ENCODE data around the gene ZNF684. TPM values are rescaled to one million over a fixed set of nuclear protein-coding genes. Genes with fewer than 3 reads are reported as not detected.
A peak's percentile ranks its signal among the peaks of the same experiment; 100 is the strongest.

Gene ZNF684
- total RNA-seq, 4 donors from 2014 or later: 1.3 to 4.4 (median 3.4) TPM

DNA sequence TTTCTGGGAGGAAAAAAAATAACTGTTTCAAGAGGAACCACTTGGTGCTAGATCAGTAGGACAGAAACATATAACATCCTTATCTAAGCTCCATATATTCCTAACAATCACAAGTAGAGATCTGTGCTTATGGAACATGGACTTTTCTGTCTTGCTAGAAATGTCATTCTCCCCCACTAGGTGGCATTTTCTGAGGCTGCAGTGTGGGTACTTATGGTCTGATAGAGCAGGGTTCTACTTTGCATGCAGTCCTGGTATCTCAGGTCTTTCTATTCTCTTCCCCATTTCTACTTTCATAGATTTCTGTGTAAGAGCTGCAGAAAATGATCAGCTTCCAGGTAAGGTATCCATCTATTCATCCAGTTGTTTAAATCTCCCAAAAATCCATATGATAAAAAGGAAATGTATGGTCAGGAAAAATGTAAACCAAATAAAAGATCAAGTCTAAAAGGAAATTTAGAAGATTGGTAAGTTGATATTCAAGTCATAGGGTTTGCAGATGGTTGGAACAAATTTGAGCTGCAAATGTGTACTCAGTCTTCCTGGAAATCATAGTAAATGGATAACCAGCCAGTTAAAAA is 1.5 kb downstream of the ZNF684 start:
- Histone ChIP-seq H3K36me3 (peaks cover 0 to 13% (median 0%) of the 10 kb centered on the region in 4 donors), H3K27ac (replicated peaks in 1 of 4) (no peak overlapping the region), H3K27me3 (peaks cover 0 to 4% (median 0%) of the 10 kb centered on the region in 4 donors), H3K4me3 (peak overlapping the region in 1 of 4 donors; percentile 67), H3K9me3 (no peaks in the 10 kb centered on the region), H3K4me1 (peaks cover 18 to 22% (median 21%) of the 10 kb centered on the region in 4 donors)
- TF ChIP-seq EP300 (IDR thresholded peaks at IDR 0.05) (no peak), POLR2A (IDR thresholded peaks at IDR 0.05; ENCODE audit: low read depth) (no peak), POLR2AphosphoS5 (IDR thresholded peaks at IDR 0.05) (no peak)
- TF ChIP-seq, protein P1, sequence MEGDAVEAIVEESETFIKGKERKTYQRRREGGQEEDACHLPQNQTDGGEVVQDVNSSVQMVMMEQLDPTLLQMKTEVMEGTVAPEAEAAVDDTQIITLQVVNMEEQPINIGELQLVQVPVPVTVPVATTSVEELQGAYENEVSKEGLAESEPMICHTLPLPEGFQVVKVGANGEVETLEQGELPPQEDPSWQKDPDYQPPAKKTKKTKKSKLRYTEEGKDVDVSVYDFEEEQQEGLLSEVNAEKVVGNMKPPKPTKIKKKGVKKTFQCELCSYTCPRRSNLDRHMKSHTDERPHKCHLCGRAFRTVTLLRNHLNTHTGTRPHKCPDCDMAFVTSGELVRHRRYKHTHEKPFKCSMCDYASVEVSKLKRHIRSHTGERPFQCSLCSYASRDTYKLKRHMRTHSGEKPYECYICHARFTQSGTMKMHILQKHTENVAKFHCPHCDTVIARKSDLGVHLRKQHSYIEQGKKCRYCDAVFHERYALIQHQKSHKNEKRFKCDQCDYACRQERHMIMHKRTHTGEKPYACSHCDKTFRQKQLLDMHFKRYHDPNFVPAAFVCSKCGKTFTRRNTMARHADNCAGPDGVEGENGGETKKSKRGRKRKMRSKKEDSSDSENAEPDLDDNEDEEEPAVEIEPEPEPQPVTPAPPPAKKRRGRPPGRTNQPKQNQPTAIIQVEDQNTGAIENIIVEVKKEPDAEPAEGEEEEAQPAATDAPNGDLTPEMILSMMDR (IDR thresholded peaks at IDR 0.05): peak; percentile 38 to 59 (median 40)
- intact Hi-C loops (cut with DNase I): no loop called here
- no peak for DNase-seq (ENCODE audit: extremely low spot score)

DNA sequence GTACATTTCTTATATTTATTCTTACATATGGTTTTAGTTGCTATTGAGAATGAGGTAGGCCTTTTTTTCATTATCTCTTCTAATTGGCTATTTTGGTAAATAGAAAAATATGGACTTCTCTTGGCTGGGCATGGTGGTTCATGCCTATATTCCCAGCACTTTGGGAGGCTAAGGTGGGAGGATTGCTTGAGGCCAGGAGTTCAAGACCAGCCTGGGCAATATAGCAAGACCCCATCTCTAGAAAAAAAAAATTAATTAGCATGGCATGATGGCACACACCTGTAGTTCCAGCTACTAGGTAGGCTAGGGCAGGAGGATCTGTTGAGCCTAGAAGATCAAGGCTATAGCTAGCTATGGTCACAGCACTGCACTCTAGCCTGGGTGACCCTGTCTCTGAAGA is 3.2 kb downstream of the ZNF684 start:
- Histone ChIP-seq H3K9me3 (no peaks in the 10 kb centered on the region), H3K27ac (replicated peaks in 1 of 4) (no peak overlapping the region), H3K27me3 (peaks cover 0 to 4% (median 0%) of the 10 kb centered on the region in 4 donors), H3K4me1 (peaks cover 18 to 22% (median 21%) of the 10 kb centered on the region in 4 donors), H3K4me3 (no peak overlapping the region), H3K36me3 (peaks cover 0 to 13% (median 2%) of the 10 kb centered on the region in 4 donors)
- DNase-seq (ENCODE audit: extremely low spot score): no peak
- TF ChIP-seq POLR2A (IDR thresholded peaks at IDR 0.05; ENCODE audit: low read depth) (no peak), POLR2AphosphoS5 (IDR thresholded peaks at IDR 0.05) (no peak), EP300 (IDR thresholded peaks at IDR 0.05) (no peak)
- TF ChIP-seq, protein P1 (IDR thresholded peaks at IDR 0.05): no peak
- intact Hi-C loops (cut with DNase I): no loop called here

DNA sequence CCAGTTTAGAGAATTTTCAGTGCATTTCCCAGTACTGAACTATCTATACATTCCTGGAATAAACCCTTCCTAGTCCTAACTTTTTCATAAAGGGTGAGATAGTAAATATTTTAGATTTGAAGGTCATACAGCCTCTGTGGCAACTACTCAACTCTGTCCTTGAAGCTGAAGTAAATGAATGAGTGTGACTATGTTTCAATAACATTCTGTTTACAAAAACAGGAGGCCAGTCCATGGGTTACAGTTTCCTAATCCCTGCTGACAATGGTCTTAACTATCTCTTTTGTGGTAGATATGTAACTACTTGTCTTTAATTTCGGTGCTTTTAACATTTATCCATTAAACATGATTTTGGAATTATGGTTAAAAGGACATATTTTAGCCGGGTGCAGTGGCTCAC is 4.3 kb downstream of the ZNF684 start:
- peaks cover 0 to 4% (median 0%) of the 10 kb centered on the region in 4 donors for H3K27me3 ChIP-seq
- intact Hi-C loops (cut with DNase I): no loop called here
- DNase-seq (ENCODE audit: extremely low spot score): no peak
- H3K4me1 ChIP-seq: peaks cover 14 to 19% (median 18%) of the 10 kb centered on the region in 4 donors
- H3K27ac ChIP-seq (replicated peaks in 1 of 4): no peak overlapping the region
- H3K9me3 ChIP-seq: no peaks in the 10 kb centered on the region
- peaks cover 2 to 13% (median 5%) of the 10 kb centered on the region in 4 donors for H3K36me3 ChIP-seq
- H3K4me3 ChIP-seq: no peak overlapping the region
- TF ChIP-seq, protein P1 (IDR thresholded peaks at IDR 0.05): no peak
- TF ChIP-seq POLR2A (IDR thresholded peaks at IDR 0.05; ENCODE audit: low read depth) (no peak), EP300 (IDR thresholded peaks at IDR 0.05) (no peak)
- WGBS: 98% methylated on average over 2 of the region's 2 CpGs

DNA sequence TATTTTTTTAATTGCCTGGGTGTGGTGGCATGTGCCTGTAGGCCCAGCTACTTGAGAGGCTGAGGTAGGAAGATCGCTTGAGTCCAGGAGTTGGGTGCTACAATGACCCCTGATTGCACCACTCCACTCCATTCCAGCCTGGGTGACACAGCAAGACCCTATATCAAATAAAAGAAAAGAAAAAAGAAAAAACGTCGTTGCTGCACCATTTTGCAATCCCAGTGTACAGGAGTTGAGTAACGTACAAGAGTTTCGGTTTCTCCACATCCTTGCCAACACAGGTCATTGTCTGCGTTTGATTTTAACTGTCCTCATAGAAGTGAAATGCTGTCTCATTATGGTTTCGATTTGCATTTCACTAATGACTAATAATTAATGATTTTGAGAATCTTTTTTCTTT is 7.9 kb downstream of the ZNF684 start:
- WGBS: 74% methylated on average over 7 of the region's 7 CpGs
- Histone ChIP-seq H3K4me1 (no peaks in the 10 kb centered on the region), H3K27ac (replicated peaks in 1 of 4) (no peak overlapping the region), H3K27me3 (no peaks in the 10 kb centered on the region), H3K4me3 (no peak overlapping the region), H3K9me3 (no peaks in the 10 kb centered on the region), H3K36me3 (peaks cover 19 to 49% (median 36%) of the 10 kb centered on the region in 4 donors)
- TF ChIP-seq POLR2A (IDR thresholded peaks at IDR 0.05; ENCODE audit: low read depth) (no peak), EP300 (IDR thresholded peaks at IDR 0.05) (no peak), POLR2AphosphoS5 (IDR thresholded peaks at IDR 0.05) (no peak)
- TF ChIP-seq, protein P1 (IDR thresholded peaks at IDR 0.05): no peak
- intact Hi-C loops (cut with DNase I): no loop called here
- no peak for DNase-seq (ENCODE audit: extremely low spot score)

DNA sequence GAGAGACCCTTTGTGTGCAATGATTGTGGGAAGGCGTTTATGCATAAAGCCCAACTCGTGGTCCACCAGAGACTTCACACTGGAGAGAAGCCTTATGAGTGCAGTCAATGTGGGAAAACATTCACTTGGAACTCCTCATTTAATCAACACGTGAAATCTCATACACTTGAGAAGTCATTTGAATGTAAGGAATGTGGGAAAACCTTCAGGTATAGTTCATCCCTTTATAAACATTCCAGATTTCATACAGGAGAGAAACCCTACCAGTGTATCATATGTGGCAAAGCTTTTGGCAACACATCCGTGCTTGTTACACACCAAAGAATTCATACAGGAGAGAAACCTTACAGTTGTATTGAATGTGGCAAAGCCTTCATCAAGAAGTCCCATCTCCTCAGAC is 15.5 kb downstream of the ZNF684 start:
- Histone ChIP-seq H3K9me3 (peaks cover 6 to 15% (median 14%) of the 10 kb centered on the region in 4 donors), H3K4me1 (no peaks in the 10 kb centered on the region), H3K27me3 (no peaks in the 10 kb centered on the region), H3K36me3 (peaks cover 27 to 60% (median 49%) of the 10 kb centered on the region in 4 donors), H3K4me3 (no peak overlapping the region), H3K27ac (replicated peaks in 1 of 4) (no peak overlapping the region)
- no peak for DNase-seq (ENCODE audit: extremely low spot score)
- TF ChIP-seq POLR2A (IDR thresholded peaks at IDR 0.05; ENCODE audit: low read depth): no peak
- TF ChIP-seq POLR2AphosphoS5 (IDR thresholded peaks at IDR 0.05): no peak
- no peak for TF ChIP-seq EP300 (IDR thresholded peaks at IDR 0.05)
- TF ChIP-seq, protein P1 (IDR thresholded peaks at IDR 0.05): no peak
- WGBS: 97% methylated on average over 4 of the region's 4 CpGs
- intact Hi-C loops (cut with DNase I): no loop called here

Data from esophagus muscularis mucosa (tissue), 4 donors.